ENCODE results near the gene SETBP1.

Gene SETBP1

DNA sequence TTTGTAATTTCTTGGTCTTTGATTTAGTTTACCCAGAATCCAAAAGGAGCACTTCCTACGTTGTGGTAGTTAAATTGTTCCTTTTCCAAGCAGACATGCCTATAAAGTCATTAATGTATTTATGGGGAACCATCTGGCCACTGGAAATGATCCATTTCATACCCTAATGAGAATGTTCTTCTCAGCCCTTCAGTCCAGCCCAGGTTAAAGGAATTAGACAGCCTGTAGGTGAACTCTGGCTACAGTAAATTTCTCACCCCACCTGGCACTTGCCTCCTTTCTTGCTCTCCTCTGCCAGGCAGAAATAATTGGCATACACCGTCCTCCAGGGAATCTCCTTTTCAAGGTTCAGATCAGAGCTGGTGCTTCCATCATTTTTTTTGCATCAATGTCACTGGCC, 121.1 kb downstream of the SETBP1 start:
- H3K4me3 Mint-ChIP-seq, result no peak overlapping the region
- no peaks in the 10 kb centered on the region for H3K27me3 Mint-ChIP-seq
- peaks cover 6% of the 10 kb centered on the region for H3K9me3 Mint-ChIP-seq
- peaks cover 82% of the 10 kb centered on the region for H3K4me1 Mint-ChIP-seq
- DNase-seq (no peak), ATAC-seq (no peak)
- H3K27ac Mint-ChIP-seq, result no peak overlapping the region
- peaks cover 16% of the 10 kb centered on the region for H3K36me3 Mint-ChIP-seq (ENCODE audit: low read depth)

DNA sequence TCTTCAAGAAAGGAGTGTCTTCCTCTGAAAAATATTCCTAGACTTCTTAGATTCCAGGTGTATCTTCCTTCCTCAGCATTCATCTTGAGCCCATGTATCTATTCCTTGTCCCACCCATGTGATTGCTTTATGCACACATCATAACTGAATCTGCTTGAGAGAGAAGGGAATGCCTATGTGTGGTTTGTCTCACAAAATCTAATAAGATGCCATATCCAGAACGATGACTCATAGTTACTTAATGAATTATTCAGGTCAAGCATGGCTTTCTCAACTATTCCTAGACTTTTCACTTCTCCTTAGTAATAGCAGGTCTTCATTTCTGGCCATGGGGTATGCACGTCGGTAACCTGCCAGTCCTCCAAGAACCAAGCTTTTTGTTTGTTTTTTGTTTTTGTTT, 121.8 kb downstream of the SETBP1 start:
- peaks cover 84% of the 10 kb centered on the region for H3K4me1 Mint-ChIP-seq
- DNase-seq (no peak), ATAC-seq (no peak)
- no peaks in the 10 kb centered on the region for H3K27me3 Mint-ChIP-seq
- H3K36me3 Mint-ChIP-seq (ENCODE audit: low read depth), result peaks cover 16% of the 10 kb centered on the region
- no peak overlapping the region for H3K27ac Mint-ChIP-seq
- H3K9me3 Mint-ChIP-seq, result peaks cover 6% of the 10 kb centered on the region
- no peak overlapping the region for H3K4me3 Mint-ChIP-seq

DNA sequence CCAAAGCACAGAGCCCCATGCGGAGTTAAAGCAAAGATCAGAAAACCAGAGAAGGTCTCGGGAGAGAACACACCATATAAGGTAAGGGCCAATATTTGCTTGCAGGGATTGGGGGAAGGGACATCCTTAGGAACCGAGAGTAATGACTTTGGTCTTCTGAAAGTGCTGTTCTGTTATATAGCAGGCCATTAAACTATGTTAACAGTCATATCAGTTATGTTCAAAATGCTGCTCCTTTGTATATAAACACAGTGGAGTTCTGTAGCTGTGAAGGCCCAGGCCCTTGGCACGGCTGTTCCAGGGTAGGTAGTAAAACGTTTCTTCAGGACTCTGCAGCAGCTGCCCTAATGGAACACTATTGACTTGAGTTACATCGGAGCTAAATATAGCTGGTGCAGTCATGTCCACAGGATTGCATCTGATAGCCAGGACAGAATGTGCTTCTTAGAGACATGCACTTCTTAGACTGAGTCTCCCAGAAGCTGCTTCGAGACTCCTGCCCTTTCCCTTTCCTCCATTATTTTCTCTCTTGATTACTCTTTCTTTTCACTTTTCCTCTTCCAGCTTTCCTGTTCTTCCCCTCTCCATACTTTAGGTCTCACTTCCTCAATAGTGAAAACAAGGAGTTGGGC, 122.4 kb downstream of the SETBP1 start:
- no peak overlapping the region for H3K4me3 Mint-ChIP-seq
- peaks cover 16% of the 10 kb centered on the region for H3K36me3 Mint-ChIP-seq (ENCODE audit: low read depth)
- peaks cover 84% of the 10 kb centered on the region for H3K4me1 Mint-ChIP-seq
- ATAC-seq (no peak), DNase-seq (no peak)
- H3K9me3 Mint-ChIP-seq, result peaks cover 6% of the 10 kb centered on the region
- no peak overlapping the region for H3K27ac Mint-ChIP-seq
- no peaks in the 10 kb centered on the region for H3K27me3 Mint-ChIP-seq

DNA sequence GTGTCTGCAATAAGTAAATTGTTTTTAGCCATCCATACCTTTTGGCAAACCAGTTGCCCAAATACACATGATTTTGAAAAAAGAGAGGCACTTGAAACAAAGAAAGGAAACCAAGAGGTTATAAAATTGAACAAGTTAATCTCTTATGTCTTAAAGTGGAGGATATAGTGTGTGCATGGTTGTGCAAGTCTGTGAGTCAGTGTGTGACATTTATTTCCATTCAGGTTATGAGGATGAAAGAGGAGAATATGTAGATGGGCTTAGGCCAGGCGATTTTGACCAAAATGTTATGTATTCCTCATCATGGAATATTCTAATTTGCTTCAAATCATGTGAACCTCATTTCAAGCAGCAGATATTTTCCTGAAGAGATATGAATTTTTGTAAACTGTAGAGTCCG, 123.3 kb downstream of the SETBP1 start:
- Mint-ChIP-seq H3K27me3 (no peaks in the 10 kb centered on the region), H3K4me1 (peaks cover 78% of the 10 kb centered on the region), H3K9me3 (peaks cover 6% of the 10 kb centered on the region), H3K27ac (peak overlapping the region; percentile 87), H3K36me3 (ENCODE audit: low read depth) (peaks cover 16% of the 10 kb centered on the region), H3K4me3 (peak overlapping the region; percentile 19)
- ATAC-seq, result peak; percentile 75
- DNase-seq, result no peak

DNA sequence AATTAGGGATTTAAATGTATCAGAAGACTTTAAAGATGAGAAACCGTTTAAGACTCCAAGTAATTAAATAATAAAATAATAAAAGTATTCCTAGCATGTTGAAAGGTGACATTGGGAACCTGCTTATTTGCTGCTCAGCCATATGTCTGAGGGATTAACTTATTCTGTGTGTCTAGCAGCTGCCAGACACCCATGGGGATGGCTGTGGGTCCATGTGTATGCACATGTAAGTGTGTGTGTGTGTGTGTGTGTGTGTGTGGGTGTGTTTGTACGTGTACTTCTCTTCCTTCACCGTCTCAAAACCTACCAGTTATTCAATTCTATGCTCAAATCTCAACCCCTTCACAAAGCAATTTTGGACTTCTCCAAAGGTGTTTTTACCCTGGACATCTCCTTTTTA, 124.5 kb downstream of the SETBP1 start:
- ATAC-seq, result no peak
- Mint-ChIP-seq H3K4me3 (no peak overlapping the region), H3K9me3 (peaks cover 5% of the 10 kb centered on the region), H3K27ac (peak overlapping the region; percentile 5), H3K36me3 (ENCODE audit: low read depth) (peaks cover 15% of the 10 kb centered on the region), H3K4me1 (peaks cover 66% of the 10 kb centered on the region), H3K27me3 (no peaks in the 10 kb centered on the region)
- no peak for DNase-seq

DNA sequence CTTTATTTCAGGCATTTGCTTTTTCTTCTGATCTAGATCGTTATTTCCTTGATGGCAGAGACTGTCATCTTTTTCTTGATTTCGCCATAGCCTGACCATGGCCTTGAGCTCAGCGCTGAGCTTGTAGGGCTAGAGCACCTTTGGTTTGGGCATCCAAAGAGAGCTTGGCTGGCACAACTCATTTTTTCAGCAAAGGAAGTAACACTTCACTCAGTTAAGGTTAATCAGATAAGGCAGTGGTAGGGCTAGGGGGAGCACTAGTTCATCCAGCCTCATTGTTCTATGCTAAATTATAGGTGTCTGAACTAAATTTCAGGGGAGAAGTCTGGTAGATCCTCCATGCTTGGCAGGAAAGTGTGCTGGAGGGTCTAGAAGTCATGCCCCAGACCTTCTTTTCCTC, 125.0 kb downstream of the SETBP1 start:
- no peak overlapping the region for H3K4me3 Mint-ChIP-seq
- DNase-seq (no peak), ATAC-seq (peak; percentile 60)
- peak overlapping the region; percentile 5 for H3K27ac Mint-ChIP-seq
- peaks cover 11% of the 10 kb centered on the region for H3K36me3 Mint-ChIP-seq (ENCODE audit: low read depth)
- H3K27me3 Mint-ChIP-seq, result no peaks in the 10 kb centered on the region
- H3K4me1 Mint-ChIP-seq, result peaks cover 61% of the 10 kb centered on the region
- peaks cover under 1% of the 10 kb centered on the region for H3K9me3 Mint-ChIP-seq

DNA sequence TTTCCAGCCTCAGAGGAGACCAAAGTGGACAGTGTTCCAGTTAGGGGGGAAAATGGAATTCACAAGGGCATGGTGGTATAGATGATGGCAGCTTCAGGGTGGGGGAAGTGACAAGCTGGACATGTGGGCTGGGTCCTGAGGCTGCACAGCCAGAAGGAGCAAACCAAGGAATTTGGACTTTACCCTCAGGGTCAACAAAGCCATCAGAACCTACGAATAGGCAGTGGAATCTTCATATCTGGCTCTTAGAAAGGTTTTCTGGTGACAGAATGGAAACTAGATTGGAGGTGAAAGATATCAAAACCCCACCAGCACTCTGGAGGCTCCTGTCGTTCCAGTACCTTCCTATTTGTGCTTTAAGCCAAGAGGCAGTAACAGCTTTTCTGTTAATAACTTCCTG, 127.1 kb downstream of the SETBP1 start:
- H3K4me3 Mint-ChIP-seq, result no peak overlapping the region
- peak overlapping the region; percentile 2 for H3K27ac Mint-ChIP-seq
- DNase-seq (no peak), ATAC-seq (no peak)
- H3K36me3 Mint-ChIP-seq (ENCODE audit: low read depth), result peaks cover 5% of the 10 kb centered on the region
- H3K27me3 Mint-ChIP-seq, result peaks cover 3% of the 10 kb centered on the region
- H3K4me1 Mint-ChIP-seq, result peaks cover 49% of the 10 kb centered on the region
- no peaks in the 10 kb centered on the region for H3K9me3 Mint-ChIP-seq

DNA sequence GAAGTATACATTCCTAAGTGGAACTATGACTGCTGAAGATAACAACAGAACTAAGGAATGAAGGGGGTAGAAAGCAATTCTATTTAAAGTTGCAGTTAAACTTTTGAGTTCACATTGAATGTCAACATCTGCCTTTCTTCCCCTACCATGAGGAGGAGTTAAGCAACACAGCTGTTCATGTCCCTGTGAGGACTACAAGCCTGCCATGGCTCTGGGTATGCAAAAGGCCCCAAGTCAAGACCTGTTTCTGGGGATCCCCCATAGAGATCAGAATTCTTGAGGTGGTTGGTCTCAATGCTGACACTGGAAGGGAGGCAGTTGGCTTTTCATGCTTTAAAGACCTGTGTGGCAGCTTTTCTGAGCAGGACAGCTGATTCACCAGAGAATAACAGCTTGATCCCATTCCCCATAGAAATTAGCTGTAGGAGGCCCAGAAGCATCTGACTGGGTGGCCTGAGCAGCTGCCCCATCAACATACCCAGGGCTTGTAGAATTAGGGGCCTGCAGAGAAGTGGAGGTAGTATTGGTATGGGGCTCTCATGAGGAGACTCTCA, 131.0 kb downstream of the SETBP1 start:
- peaks cover 17% of the 10 kb centered on the region for H3K4me1 Mint-ChIP-seq
- no peak for ATAC-seq
- peaks cover 3% of the 10 kb centered on the region for H3K27me3 Mint-ChIP-seq

DNA sequence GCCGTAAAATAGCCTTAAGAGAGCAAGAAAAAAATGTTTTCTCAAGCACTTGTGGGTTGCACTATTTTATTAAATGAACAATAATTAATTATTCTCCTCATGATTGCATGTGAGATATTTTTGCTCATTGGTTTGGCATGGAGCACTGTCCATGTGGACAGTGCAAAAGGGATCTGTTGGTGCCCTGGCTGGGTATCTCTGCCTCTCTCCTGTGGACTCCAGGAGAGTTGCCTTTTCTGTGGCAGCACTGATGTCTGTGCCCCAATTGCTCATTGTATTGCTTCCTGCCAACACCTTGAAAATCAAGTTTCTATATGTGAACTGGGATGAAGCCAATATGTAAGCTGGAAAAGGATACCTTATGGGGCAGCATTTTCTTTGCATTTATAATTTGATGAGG, 131.7 kb downstream of the SETBP1 start:
- peaks cover 3% of the 10 kb centered on the region for H3K27me3 Mint-ChIP-seq
- H3K9me3 Mint-ChIP-seq, result no peaks in the 10 kb centered on the region
- no peak overlapping the region for H3K27ac Mint-ChIP-seq
- H3K4me3 Mint-ChIP-seq, result no peak overlapping the region
- DNase-seq, result no peak
- H3K36me3 Mint-ChIP-seq (ENCODE audit: low read depth), result no peaks in the 10 kb centered on the region
- H3K4me1 Mint-ChIP-seq, result peaks cover 10% of the 10 kb centered on the region
- no peak for ATAC-seq

More for the DNA sequence above, 131.0 kb downstream of the SETBP1 start:
- no peak overlapping the region for H3K4me3 Mint-ChIP-seq
- no peak for DNase-seq
- H3K9me3 Mint-ChIP-seq, result no peaks in the 10 kb centered on the region
- no peak overlapping the region for H3K27ac Mint-ChIP-seq
- no peaks in the 10 kb centered on the region for H3K36me3 Mint-ChIP-seq (ENCODE audit: low read depth)

DNA sequence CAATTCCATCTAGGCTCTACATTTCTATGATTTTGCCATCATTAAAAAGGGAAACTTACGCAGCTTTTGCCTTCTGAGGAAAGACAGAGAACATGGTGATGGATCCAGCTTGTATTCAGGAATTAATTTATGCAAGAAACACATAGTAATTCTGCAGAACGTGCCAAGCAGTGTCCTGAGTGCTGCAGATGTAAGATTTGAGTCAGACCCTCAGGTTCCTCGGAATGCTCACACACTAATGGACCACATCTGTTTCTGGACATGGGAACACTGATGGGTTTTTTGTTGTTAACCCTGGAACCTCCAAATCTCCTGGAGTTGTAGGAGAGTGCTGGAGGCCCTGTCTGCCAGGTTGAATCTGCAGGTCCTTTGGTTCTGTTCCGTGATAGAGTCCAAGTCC, 132.9 kb downstream of the SETBP1 start:
- peaks cover under 1% of the 10 kb centered on the region for H3K36me3 Mint-ChIP-seq (ENCODE audit: low read depth)
- no peak for DNase-seq
- peaks cover 5% of the 10 kb centered on the region for H3K4me1 Mint-ChIP-seq
- H3K9me3 Mint-ChIP-seq, result no peaks in the 10 kb centered on the region
- H3K27me3 Mint-ChIP-seq, result peaks cover 5% of the 10 kb centered on the region
- ATAC-seq, result no peak
- no peak overlapping the region for H3K27ac Mint-ChIP-seq
- H3K4me3 Mint-ChIP-seq, result no peak overlapping the region

DNA sequence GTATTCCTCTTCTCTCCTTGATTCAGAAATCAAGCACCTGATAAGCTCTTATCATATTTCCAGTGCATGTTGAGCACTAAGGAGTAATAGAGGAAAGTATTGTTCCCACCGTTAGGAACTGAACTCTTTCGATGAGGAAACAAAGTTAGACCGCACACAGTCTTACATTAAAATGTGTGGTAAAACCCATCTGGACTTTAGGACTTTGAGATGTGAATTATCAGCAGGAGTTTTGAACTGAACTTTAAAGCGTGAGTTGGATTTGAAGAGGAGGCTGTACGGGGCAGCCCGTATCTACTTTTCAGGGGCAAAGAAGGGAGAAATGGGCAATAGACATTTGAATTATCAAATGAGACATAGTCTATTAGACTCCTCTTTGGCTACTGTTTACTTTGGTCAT, 134.4 kb downstream of the SETBP1 start:
- no peak for DNase-seq
- H3K4me3 Mint-ChIP-seq, result no peak overlapping the region
- no peaks in the 10 kb centered on the region for H3K9me3 Mint-ChIP-seq
- H3K27me3 Mint-ChIP-seq, result peaks cover 6% of the 10 kb centered on the region
- no peak for ATAC-seq
- H3K36me3 Mint-ChIP-seq (ENCODE audit: low read depth), result peaks cover 1% of the 10 kb centered on the region
- H3K4me1 Mint-ChIP-seq, result peaks cover 12% of the 10 kb centered on the region
- no peak overlapping the region for H3K27ac Mint-ChIP-seq

DNA sequence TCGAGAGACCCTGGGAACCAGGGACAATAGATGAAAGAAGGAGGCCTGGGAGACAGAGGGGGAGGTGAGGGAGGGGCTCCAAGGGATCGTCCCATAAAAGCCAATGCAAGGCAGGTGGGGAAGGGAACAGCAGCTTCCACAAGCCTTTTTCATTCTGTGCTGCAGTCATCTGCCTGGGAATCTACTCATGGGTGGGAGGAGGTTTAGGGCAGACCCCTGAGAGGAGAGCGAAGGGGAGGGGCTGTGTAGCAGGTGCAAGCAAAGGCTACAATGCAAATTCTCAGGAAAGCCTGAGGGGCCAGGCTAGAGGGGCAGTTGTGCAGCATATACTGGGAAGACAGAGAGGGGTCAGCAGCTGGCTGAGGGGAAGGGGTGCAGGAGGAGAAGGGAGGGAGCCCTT, 135.4 kb downstream of the SETBP1 start:
- peaks cover 5% of the 10 kb centered on the region for H3K27me3 Mint-ChIP-seq
- DNase-seq (no peak), ATAC-seq (no peak)
- H3K4me1 Mint-ChIP-seq, result peaks cover 12% of the 10 kb centered on the region
- H3K36me3 Mint-ChIP-seq (ENCODE audit: low read depth), result peaks cover 1% of the 10 kb centered on the region
- H3K4me3 Mint-ChIP-seq, result no peak overlapping the region
- H3K9me3 Mint-ChIP-seq, result no peaks in the 10 kb centered on the region
- no peak overlapping the region for H3K27ac Mint-ChIP-seq

DNA sequence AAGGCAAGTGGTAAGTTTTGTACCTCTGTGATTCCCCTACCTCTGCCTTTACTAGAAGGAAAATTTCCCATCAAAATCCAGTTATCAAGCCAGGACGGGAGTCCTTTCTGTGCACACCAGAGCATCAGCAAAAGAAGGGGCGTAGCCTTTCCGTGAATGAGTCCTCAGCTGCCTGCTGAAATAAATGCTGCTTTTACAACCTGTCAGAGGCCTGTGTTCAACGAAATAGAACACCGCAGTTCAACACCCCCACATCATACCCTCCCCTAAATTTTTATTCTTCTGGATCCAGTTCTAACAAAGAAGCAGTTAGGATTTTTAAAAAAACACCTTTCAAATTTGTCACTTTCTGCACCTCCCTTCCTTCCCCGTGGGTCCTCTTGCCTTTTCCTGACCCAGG, 135.8 kb downstream of the SETBP1 start:
- Mint-ChIP-seq H3K4me3 (no peak overlapping the region), H3K9me3 (no peaks in the 10 kb centered on the region), H3K4me1 (peaks cover 12% of the 10 kb centered on the region), H3K27ac (no peak overlapping the region), H3K36me3 (ENCODE audit: low read depth) (peaks cover 1% of the 10 kb centered on the region), H3K27me3 (peaks cover 3% of the 10 kb centered on the region)
- DNase-seq (no peak), ATAC-seq (no peak)

DNA sequence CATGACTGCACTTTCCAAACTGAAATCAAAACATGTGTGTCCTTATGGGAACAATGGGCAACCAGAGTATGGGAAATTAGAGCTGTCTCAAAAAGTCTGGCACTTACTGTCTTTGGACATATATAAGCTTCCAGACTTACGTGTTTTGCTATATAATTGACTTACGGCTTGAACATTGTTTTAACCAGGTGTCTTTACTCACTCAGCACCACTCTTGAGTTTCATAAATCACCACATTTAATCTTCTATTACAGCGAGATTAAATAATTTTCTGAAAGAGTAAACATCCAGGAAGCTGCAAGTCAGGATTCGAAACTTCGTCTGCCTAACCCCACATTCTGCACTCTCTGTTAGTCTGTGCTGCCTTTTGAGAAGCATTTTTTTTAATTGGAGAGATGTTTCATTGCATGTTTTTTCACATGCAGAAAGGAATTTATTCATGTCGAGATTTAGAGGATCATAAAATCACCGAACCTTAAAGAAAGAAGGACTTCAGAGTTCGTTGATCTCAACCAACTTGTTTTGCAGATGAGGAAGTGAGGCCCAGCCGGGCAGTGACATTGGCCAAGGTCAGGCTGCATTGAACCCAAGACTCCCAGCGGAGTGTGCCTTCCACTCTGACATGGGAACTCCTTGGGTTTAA, 137.3 kb downstream of the SETBP1 start:
- H3K36me3 Mint-ChIP-seq (ENCODE audit: low read depth), result peaks cover 1% of the 10 kb centered on the region
- peaks cover 8% of the 10 kb centered on the region for H3K27me3 Mint-ChIP-seq
- no peaks in the 10 kb centered on the region for H3K9me3 Mint-ChIP-seq
- no peak overlapping the region for H3K27ac Mint-ChIP-seq
- ATAC-seq, result no peak
- no peak overlapping the region for H3K4me3 Mint-ChIP-seq
- peaks cover 12% of the 10 kb centered on the region for H3K4me1 Mint-ChIP-seq
- DNase-seq, result no peak

DNA sequence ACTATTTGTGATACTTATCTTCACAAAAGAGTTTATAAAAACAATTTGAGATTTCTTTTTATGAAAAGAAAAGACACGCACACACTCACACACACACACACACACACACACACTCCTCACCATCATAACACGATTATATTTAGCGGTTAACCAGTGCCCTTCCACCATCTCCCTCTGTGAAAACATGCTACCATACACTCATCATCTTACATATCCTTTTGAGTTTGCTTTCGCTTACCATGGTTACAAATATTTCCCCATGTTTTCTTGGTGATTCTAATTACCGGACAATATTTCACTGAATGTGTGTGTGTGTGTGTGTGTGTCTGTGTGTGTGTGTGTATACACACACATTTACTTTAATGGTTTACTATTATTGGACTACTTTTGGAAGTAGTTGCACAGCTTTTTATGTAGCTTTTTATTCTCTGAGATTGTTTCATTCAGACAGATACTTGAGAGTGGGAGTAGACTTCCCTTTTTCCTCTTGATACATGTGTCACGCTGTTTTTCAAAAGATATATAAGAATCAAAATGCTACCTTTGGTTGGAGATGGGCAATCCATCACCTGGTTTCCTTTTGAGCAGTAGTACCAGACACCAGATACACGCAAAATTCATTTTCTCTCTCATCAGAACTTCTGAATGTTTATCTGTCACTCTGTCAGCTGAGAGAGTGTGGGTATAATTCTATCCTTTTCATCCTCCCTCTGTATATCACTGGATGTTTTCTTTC, 138.1 kb downstream of the SETBP1 start:
- peaks cover 1% of the 10 kb centered on the region for H3K36me3 Mint-ChIP-seq (ENCODE audit: low read depth)
- H3K4me1 Mint-ChIP-seq, result peaks cover 17% of the 10 kb centered on the region
- peak overlapping the region; percentile 16 for H3K27ac Mint-ChIP-seq
- no peaks in the 10 kb centered on the region for H3K9me3 Mint-ChIP-seq
- DNase-seq (no peak), ATAC-seq (no peak)
- no peak overlapping the region for H3K4me3 Mint-ChIP-seq
- peaks cover 8% of the 10 kb centered on the region for H3K27me3 Mint-ChIP-seq
